GM10266 (cell line): Measurements from ENCODE around the gene AATF.

Experiments used
- DNase-seq: peaks from one replicate; pipeline ENCODE4 v3.0.0; 2012; ENCODE audit errors: extremely low spot score
- TF ChIP-seq, protein P1 (sequence below): IDR thresholded peaks from 2 replicates; pipeline ENCODE4 v1.5.1; 2012; ENCODE audit warnings: mild to moderate bottlenecking, low read depth; ENCODE audit not compliant: control insufficient read depth, insufficient read depth; ENCODE audit errors: missing control alignments

Gene AATF

DNA sequence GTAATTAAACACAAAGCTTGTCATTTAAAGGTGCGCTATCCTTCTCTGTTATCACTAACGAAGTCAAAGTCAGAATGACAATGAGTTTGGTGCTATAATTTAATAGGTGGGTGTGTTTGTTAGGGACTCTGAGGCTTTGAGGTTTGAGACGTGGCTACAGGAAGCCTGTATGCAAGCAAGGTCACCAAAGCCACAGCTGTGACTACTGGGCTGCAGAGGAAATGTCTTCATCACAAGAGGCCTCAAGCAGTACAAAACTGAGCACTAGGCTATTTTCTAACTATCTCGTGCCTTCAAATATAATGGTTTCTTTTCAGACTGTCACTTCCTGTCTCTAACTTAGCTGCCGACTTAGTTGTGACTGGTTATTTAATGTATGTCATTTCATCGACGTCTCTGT is 141.2 kb downstream of the AATF start:
- peak; percentile 62 for DNase-seq
- TF ChIP-seq, protein P1, sequence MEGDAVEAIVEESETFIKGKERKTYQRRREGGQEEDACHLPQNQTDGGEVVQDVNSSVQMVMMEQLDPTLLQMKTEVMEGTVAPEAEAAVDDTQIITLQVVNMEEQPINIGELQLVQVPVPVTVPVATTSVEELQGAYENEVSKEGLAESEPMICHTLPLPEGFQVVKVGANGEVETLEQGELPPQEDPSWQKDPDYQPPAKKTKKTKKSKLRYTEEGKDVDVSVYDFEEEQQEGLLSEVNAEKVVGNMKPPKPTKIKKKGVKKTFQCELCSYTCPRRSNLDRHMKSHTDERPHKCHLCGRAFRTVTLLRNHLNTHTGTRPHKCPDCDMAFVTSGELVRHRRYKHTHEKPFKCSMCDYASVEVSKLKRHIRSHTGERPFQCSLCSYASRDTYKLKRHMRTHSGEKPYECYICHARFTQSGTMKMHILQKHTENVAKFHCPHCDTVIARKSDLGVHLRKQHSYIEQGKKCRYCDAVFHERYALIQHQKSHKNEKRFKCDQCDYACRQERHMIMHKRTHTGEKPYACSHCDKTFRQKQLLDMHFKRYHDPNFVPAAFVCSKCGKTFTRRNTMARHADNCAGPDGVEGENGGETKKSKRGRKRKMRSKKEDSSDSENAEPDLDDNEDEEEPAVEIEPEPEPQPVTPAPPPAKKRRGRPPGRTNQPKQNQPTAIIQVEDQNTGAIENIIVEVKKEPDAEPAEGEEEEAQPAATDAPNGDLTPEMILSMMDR = no peak

DNA sequence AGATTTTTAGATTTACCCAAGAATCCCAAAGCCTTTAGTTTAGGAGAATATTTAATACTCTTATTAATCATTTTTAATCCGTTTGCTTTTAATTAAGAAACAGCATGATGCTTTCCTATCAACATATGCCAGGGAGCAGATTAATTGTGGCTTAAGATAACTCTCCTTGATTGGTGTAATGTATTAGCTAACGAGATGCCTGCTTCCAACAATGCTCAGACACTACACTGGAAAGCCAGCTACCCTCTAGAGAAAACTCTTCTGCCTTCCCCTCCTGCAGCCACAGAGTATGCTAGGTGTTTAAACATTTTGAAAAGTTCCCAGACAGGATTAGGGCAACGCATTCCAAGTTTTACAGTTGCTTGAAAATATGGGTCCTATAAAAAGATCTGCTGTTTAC is 142.2 kb downstream of the AATF start:
- DNase-seq = no peak
- TF ChIP-seq, protein P1 = no peak

DNA sequence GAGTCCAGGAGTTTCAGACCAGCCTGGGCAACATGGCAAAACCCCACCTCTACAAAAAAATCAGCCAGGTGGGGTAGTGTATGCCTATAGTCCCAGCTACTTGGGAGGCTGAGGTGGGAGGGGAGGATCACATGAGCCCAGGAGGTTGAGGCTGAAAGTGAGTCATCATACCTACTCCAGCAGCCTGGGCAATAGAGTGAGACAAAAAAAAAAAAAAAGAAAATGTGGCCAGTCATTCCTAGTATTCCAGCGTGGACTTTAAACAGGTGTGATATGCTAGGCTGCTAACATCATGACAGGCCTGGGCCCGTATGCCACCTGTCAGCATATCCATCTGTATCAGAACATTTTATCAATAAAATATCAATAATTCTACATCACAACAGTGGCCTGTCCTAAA is 143.3 kb downstream of the AATF start:
- TF ChIP-seq, protein P1 = no peak
- no peak for DNase-seq

DNA sequence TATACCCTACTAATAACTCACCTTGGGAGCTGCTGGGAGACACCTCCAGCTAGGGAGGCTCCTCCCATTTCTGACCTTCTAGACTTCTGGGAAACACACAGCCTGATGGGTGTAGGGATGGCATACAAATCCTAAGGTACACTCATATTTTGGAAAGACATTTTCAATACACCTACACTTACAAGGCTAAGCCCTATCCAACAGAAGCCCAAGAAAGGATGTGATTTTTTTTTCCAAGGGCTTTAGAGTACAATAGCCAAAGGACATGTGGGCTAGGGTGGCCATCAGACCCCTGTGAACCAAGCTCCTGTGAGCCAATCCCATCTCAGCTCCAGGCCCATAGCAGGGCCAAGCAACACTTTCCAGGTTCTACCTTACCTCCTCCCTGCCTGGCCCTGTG is 143.9 kb downstream of the AATF start:
- TF ChIP-seq, protein P1 = no peak
- no peak for DNase-seq

DNA sequence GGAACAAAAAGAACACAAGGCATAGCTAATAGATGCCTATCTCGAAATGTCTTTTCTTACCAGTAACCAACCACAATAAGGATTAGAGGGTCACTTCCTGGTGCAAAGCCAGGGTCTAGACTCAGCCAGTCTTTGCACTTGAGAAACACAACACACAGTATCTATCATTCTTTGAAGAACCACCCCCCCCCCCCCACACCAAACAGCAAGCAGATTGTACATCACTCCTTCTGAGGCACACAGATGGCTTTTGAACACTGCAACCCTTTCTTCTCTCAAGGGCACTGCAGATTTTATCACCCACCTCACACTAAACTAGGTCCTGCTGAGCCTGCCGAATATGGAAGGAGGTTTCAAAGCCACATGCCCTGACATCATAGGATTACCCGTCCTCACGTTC is 145.6 kb downstream of the AATF start:
- no peak for DNase-seq
- TF ChIP-seq, protein P1 = no peak

DNA sequence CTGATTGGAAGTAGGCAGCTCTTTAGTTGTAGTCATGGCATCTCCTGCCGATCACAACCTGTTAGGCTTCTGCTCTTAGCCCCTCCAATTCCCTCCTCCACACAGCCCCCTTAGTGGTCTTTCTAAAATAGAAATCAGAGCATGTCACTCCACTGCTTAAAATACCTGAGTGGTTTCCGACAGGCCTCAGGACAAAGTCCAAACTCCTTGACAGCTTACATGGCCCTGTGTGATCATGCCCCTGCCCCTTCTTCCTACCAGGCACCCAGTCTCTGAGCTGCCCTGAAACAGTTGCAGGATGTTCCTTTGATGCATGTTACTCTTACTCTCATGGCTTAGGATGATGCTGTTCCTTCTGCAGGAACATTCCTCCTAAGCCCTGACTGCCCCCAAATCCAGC is 147.3 kb downstream of the AATF start:
- DNase-seq = no peak
- TF ChIP-seq, protein P1 = no peak

DNA sequence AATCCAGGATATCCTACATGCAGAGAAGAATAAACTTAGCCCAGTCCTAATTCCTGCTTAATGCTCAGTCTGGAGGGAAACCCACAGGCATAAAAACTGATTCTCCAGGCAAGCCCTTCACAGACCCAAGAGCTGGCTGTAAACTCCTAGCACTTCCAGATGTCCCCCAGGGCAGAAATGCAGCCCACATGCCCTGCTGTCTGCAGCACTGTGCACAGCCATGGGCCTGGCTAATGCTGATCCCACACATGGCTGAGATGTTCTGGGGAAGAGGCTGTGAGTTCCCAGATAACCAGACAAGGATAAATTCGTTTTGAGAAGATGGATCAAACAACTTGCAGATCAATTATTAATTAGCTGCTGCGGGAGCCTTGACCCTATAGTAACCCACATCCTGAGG is 148.4 kb downstream of the AATF start:
- TF ChIP-seq, protein P1 = no peak
- DNase-seq = no peak
